NCI-H526 (cell line): ENCODE measurements around the gene CMIP.
A peak's percentile ranks its signal among the peaks of the same experiment; 100 is the strongest.

Experiments
- DNase-seq, 2 experiments: peaks; one replicate each; lab custom pipeline; 2025; lab: John Stamatoyannopoulos, UW

CMIP gene

GRCh38 chr16:81535679-81536360 lies 91.2 kb downstream of the CMIP start:
- no peak for DNase-seq

- no peak for DNase-seq
These were observed 92.0 kb downstream of the CMIP start for GRCh38 chr16:81536648-81537047.

- no peak for DNase-seq
These were observed 93.3 kb downstream of the CMIP start for GRCh38 chr16:81537721-81538561.

- DNase-seq: no peak
These were observed 94.6 kb downstream of the CMIP start for GRCh38 chr16:81539009-81539758.

GRCh38 chr16:81539759-81540472 lies 95.3 kb downstream of the CMIP start:
- DNase-seq: no peak

GRCh38 chr16:81541314-81541713 lies 96.7 kb downstream of the CMIP start:
- DNase-seq: no peak

GRCh38 chr16:81542609-81543570 lies 98.3 kb downstream of the CMIP start:
- DNase-seq: no peak

GRCh38 chr16:81543571-81543970 lies 99.0 kb downstream of the CMIP start:
- DNase-seq: no peak

GRCh38 chr16:81544261-81544660 lies 99.7 kb downstream of the CMIP start:
- no peak for DNase-seq

GRCh38 chr16:81544700-81545271 lies 100.2 kb downstream of the CMIP start:
- DNase-seq: no peak

GRCh38 chr16:81545470-81546250 lies 101.1 kb downstream of the CMIP start:
- DNase-seq: no peak

- peak in 1 of 2 experiments; percentile 19 for DNase-seq
These were observed 102.2 kb downstream of the CMIP start for GRCh38 chr16:81546781-81547180.

GRCh38 chr16:81547194-81547938 lies 102.8 kb downstream of the CMIP start:
- no peak for DNase-seq

GRCh38 chr16:81547939-81548216 lies 103.3 kb downstream of the CMIP start:
- DNase-seq: no peak

GRCh38 chr16:81548551-81548875 lies 103.9 kb downstream of the CMIP start:
- DNase-seq: no peak

GRCh38 chr16:81548876-81549546 lies 104.4 kb downstream of the CMIP start:
- peak; percentile 48 to 80 for DNase-seq

- DNase-seq: no peak
These were observed 105.2 kb downstream of the CMIP start for GRCh38 chr16:81549547-81550431.

GRCh38 chr16:81550432-81550808 lies 105.8 kb downstream of the CMIP start:
- DNase-seq: no peak
